ENCODE results near the gene LRGUK.

LRGUK gene

GRCh38 chr7:134126596-134126965, 559 bp upstream of the LRGUK start:
- no peak for DNase-seq

DNA sequence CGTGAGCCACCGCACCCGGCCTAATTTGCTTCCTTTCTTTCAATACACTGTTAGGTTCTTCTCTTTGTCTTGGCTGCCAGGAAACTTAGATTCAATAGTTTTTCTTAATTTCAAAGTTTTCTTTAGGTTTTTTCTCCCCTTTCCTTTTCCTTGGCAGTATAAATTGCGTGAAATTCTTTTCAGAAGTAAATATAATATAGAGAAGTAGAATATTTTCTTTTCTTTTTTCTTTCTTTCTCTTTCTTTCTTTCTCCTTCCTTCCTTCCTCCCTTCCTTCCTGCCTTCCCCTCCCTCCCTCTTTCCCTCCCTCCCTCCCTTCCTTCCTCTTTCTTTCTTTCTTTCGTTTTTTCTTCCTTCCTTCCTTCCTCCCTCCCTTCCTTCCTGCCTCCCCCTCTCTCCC, 1.7 kb downstream of the LRGUK start:
- DNase-seq: no peak

DNA sequence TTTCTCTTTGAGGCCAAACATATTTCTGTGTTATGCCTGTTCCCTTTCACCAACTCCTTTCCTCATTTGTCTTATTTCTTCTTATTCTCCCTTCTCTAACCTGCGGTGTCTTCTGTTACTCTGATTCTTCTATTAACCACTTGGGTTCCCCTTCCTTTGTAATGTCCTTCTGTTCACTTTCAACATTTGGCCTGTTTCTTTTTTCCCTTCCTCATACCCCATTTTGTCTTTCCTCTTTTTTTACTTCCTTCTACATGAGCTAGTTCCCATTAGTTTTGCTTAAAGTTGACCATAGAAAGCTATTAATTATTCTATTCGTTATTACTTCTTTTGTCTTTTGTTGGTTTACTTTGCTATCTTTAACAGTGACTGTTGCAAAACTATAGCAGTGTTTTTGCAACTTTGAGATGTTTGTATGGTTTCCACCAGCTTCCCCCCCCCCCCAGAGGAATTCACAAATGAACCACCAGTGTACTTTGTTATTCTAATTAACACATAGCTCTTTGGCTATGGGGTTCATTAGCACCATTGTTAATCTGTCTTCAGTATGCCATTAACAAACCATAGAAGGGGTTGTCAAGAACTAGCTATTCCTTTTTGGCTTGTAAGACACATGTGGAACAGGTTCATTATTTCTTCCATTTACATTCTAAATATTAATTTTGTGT, 2.9 kb downstream of the LRGUK start:
- DNase-seq: no peak

- no peak for DNase-seq
These were observed 6.9 kb downstream of the LRGUK start for GRCh38 chr7:134134004-134134403.

DNA sequence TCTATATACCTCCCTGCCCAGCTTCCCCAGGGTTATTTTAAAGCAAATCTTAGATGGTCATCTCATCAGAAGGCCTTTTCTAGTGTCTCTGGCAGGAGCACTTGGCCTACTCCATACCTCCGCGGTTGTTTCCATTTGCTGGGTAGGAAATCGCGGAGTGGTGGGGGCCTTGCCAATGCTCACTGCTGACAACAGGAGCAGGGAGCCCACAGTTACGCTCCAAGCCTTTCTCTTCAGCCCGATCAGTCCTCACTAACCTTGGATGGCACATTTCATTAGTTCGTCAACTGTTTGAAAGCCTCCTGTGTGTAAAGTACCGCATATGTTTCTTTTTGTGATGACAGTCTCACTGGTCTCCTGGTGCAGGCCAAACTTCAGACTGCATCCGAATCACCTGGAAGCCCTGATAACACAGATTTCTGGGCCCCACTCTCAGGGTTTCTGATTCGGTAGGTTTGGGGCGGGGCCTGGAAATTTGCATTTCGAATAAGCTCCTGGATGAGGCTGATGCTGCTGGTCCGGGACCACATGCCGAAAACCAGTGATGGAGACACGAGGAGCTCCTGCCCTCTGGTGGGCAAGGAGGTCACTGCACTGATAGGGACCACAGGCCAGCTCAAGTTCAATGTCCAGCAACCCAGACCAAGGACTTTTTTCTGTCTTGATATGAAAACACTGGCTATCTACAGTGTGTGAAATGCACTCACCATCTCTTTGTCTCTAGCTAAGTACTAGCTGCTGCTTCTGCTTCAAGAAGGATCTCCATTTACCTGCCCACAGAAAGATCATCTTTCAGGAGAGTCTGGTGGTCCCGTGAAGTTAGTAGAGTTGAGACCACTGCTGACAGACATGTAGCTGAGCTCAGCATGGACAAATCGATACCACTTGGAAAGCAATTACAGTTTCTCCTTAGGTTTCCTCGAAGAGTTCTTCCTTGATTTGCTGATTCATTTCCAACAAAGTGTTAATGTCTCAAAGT, 14.0 kb downstream of the LRGUK start:
- peak; percentile 46 for DNase-seq

GRCh38 chr7:134141868-134142264, 14.7 kb downstream of the LRGUK start:
- DNase-seq: no peak

- no peak for DNase-seq
These were observed 26.5 kb downstream of the LRGUK start for GRCh38 chr7:134153493-134154136.

- no peak for DNase-seq
These were observed 27.5 kb downstream of the LRGUK start for GRCh38 chr7:134154581-134155130.

- no peak for DNase-seq
These were observed 28.1 kb downstream of the LRGUK start for GRCh38 chr7:134155206-134155605.

DNA sequence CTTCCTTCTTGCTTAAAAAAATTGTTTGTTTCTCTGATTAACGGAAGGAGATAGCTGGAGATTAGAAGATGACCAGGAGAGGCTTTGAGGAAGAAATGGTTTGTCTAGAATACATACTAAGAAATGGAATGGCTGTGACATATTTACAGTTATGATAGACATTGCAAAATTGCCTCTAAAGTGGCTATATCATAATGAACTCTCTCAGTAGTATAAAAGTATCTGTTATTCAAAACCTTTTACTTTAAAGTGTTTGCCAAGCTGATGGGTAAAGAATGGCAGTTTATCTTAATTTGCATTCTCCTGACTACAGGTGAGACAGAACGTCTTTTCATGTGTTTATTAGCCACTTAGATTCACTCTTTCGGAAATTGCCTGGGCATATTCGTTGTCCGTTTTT, 28.7 kb downstream of the LRGUK start:
- no peak for DNase-seq

- no peak for DNase-seq
These were observed 38.1 kb downstream of the LRGUK start for GRCh38 chr7:134165252-134165651.

- no peak for DNase-seq
These were observed 40.1 kb downstream of the LRGUK start for GRCh38 chr7:134167250-134167649.

- no peak for DNase-seq
These were observed 40.7 kb downstream of the LRGUK start for GRCh38 chr7:134167841-134168240.

DNA sequence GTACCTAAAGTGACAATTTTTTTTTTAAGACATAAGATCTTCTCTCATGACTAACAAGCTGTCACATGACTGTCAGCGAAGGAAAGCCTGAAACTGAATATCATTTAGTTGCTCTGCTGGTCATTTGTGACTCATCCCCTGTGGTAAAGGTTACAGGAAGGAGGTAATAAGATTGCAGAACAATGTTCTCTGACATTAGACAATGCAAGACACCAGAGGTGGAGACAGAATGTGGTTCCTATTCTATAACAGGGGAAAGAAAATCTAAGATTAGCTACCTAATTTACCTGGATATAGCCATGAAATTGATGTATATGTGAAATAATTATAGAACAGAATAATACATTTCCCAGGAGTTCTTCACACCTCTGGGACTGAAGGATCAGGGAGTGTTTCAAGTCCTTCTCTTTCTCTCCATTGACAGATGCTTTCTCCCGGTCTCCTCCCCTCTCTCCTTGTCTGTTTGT, 47.7 kb downstream of the LRGUK start:
- DNase-seq: no peak

GRCh38 chr7:134175334-134176036, 48.3 kb downstream of the LRGUK start:
- no peak for DNase-seq

- no peak for DNase-seq
These were observed 48.9 kb downstream of the LRGUK start for GRCh38 chr7:134176037-134176350.

DNA sequence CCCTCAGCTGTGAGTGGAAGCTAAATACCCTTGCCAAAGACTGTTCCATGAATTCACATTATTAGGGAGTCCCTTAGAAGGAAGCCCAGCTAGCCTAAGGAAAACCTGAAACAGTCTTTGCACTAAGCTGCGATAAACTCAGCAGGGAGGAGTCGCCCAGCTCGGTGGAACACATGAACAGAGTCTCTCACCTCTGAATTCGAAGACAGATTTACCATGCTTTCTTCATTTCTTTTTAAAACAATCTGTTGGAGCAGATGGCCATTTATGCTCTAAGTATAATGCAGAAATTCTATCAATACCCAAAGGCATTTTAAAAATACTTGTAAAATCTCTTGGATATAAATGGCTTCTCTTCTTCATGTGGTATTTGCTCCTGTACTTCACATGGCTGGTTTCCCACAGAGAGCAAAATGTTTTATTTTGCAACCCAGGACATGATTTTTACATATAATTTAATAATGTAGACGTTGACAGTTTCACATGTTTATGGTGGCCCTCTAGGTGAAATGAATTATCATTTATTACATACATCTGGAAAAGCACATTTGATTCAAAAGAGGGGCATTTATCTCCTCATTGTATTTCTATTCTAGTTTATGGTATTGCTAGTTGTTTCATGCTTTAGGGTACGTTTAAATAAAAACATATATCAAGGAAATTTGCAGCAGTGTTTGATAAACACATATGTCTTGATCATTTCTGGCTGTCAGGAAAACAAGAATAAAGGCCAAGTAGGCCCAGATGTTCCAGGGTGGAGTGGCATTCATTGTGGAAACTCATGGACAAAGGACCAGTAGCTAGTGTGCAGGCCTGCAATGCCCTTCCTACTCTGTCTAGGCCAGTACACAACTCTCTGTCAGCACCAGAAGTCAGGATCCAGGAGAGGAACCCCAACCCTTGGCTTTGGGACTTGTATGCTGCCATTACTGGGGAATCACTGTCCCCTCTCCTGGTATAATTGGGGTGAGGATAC, 52.2 kb downstream of the LRGUK start:
- DNase-seq: no peak

- DNase-seq: no peak
These were observed 53.2 kb downstream of the LRGUK start for GRCh38 chr7:134180376-134180775.

GRCh38 chr7:134182078-134182477, 54.9 kb downstream of the LRGUK start:
- DNase-seq: no peak

- DNase-seq: no peak
These were observed 57.6 kb downstream of the LRGUK start for GRCh38 chr7:134184767-134185166.

DNA sequence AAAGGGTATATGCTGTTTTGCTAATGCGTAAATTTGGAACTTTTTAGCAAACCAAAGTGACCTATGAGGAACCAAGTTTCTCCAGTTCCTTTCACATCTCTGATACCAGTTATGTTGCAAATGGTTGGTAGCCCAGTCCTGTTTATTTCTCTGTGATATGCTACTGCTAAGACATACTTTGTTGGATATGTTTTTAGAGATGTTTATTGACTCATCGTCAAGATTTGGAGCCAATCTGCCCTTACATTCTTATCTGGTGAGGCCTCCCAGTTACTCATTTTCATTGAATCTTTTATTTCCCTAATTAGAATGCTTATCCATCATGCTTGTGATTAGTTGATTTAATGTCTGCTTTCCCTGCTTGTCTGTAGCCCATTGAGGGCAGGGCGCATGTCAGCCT, 58.9 kb downstream of the LRGUK start:
- DNase-seq: no peak

DNA sequence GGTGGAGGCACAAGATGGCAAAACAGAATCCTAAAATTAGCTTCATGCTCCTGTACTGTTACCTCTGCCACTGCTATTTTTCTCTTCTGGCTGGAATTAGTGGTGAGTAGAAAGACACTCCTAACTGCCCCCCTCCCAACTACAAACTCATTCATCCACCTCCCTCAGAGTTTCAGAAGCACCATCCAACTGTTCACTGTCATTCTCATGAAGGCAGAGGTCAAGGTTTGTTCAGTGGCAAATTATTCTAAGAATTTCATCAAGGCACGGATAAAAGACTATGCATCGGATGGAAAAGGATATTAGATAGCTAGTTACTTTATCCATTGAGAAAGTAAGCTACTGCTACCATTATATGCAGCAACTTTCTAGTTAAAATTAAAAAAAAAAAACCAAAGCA, 59.7 kb downstream of the LRGUK start:
- DNase-seq: no peak
